GM18526 (cell line): ENCODE results near the gene TAS1R1.
A peak's percentile ranks its signal among the peaks of the same experiment; 100 is the strongest.

Experiments
- POLR2A ChIP-seq: IDR thresholded peaks from 3 replicates; pipeline ENCODE4 v1.6.1; 2011; ENCODE audit not compliant: insufficient read length; ENCODE audit errors: extremely low read depth

Gene TAS1R1

GRCh38 chr1:6544831-6545230 is 10.3 kb upstream of the TAS1R1 start:
- TF ChIP-seq POLR2A: no peak

GRCh38 chr1:6545276-6546112 is 9.6 kb upstream of the TAS1R1 start:
- TF ChIP-seq POLR2A: no peak

- TF ChIP-seq POLR2A: no peak
Observed at GRCh38 chr1:6546326-6546725, 8.8 kb upstream of the TAS1R1 start.

GRCh38 chr1:6547301-6547700 is 7.8 kb upstream of the TAS1R1 start:
- no peak for TF ChIP-seq POLR2A

GRCh38 chr1:6554031-6554906 is 838 bp upstream of the TAS1R1 start, which contains the start of gene NOL9:
TSS of gene NOL9 (minus strand) at chr1:6554513. CDS start at chr1:6554502, 11 bp downstream.
- TF ChIP-seq POLR2A: peak; percentile 76

- no peak for TF ChIP-seq POLR2A
Observed at GRCh38 chr1:6557597-6557996, 2.5 kb downstream of the TAS1R1 start.

- TF ChIP-seq POLR2A: no peak
Observed at GRCh38 chr1:6560267-6560666, 5.2 kb downstream of the TAS1R1 start.

GRCh38 chr1:6569033-6569432 is 13.9 kb downstream of the TAS1R1 start:
- TF ChIP-seq POLR2A: no peak

- TF ChIP-seq POLR2A: no peak
Observed at GRCh38 chr1:6570100-6570499, 15.0 kb downstream of the TAS1R1 start.

GRCh38 chr1:6570987-6571386 is 15.9 kb downstream of the TAS1R1 start:
- no peak for TF ChIP-seq POLR2A

- no peak for TF ChIP-seq POLR2A
Observed at GRCh38 chr1:6572653-6573383, 17.7 kb downstream of the TAS1R1 start.

GRCh38 chr1:6574025-6574620 is 19.0 kb downstream of the TAS1R1 start:
- no peak for TF ChIP-seq POLR2A

- TF ChIP-seq POLR2A: no peak
Observed at GRCh38 chr1:6574818-6575217, 19.7 kb downstream of the TAS1R1 start.

- no peak for TF ChIP-seq POLR2A
Observed at GRCh38 chr1:6577831-6578525, 22.9 kb downstream of the TAS1R1 start.

- no peak for TF ChIP-seq POLR2A
Observed at GRCh38 chr1:6578624-6579373, 23.7 kb downstream of the TAS1R1 start.
